HEK293 (cell line): Measurements from ENCODE around the gene TRAPPC2.

ENCODE experiments used
- BCL11B ChIP-seq: fragments of 450-650 bp; formaldehyde crosslinking; IDR thresholded peaks from 2 replicates; pipeline ENCODE4 v1.5.1; 2016; ENCODE audit warnings: low read depth, missing biosample characterization, missing genetic modification characterization
- GLIS1 ChIP-seq: fragments of 450-650 bp; formaldehyde crosslinking; IDR thresholded peaks from 2 replicates; pipeline ENCODE4 v1.5.1; 2016; ENCODE audit warnings: missing biosample characterization, missing genetic modification characterization
- GLIS2 ChIP-seq: fragments of 450-650 bp; formaldehyde crosslinking; IDR thresholded peaks from 2 replicates; pipeline ENCODE4 v1.5.1; 2016; ENCODE audit warnings: missing biosample characterization, missing genetic modification characterization
- INSM2 ChIP-seq: fragments of 450-650 bp; formaldehyde crosslinking; IDR thresholded peaks from 2 replicates; pipeline ENCODE4 v1.5.1; 2016; ENCODE audit warnings: missing biosample characterization, missing genetic modification characterization
- MEIS1 ChIP-seq: sonication (generic); formaldehyde crosslinking; IDR thresholded peaks from 2 replicates; pipeline ENCODE4 v1.8.1; 2022; ENCODE audit warnings: missing genetic modification reagents, mild to moderate bottlenecking, borderline replicate concordance
- MYNN ChIP-seq: fragments of 450-650 bp; formaldehyde crosslinking; IDR thresholded peaks from 2 replicates; pipeline ENCODE4 v1.5.1; 2016; ENCODE audit warnings: missing biosample characterization, missing genetic modification characterization, borderline replicate concordance
- MZF1 ChIP-seq: fragments of 450-650 bp; formaldehyde crosslinking; IDR thresholded peaks from 2 replicates; pipeline ENCODE4 v1.5.1; 2017; ENCODE audit warnings: missing biosample characterization, missing genetic modification characterization, borderline replicate concordance
- PATZ1 ChIP-seq: fragments of 450-650 bp; formaldehyde crosslinking; IDR thresholded peaks from 2 replicates; pipeline ENCODE4 v1.5.1; 2016; ENCODE audit warnings: missing biosample characterization, missing genetic modification characterization
- SP3 ChIP-seq: fragments of 450-650 bp; formaldehyde crosslinking; IDR thresholded peaks from 2 replicates; pipeline ENCODE4 v1.5.1; 2016; ENCODE audit warnings: missing biosample characterization, missing genetic modification characterization
- YY1 ChIP-seq: fragments of 450-650 bp; formaldehyde crosslinking; IDR thresholded peaks from 2 replicates; pipeline ENCODE4 v1.5.1; 2018; ENCODE audit warnings: missing biosample characterization, missing genetic modification characterization
- YY2 ChIP-seq: fragments of 450-650 bp; formaldehyde crosslinking; IDR thresholded peaks from 2 replicates; pipeline ENCODE4 v1.5.1; 2016; ENCODE audit warnings: missing biosample characterization, missing genetic modification characterization
- ZBTB8A ChIP-seq: fragments of 450-650 bp; formaldehyde crosslinking; IDR thresholded peaks from 2 replicates; pipeline ENCODE4 v1.5.1; 2016; ENCODE audit warnings: missing biosample characterization, missing genetic modification characterization
- ZFP41 ChIP-seq: fragments of 450-650 bp; formaldehyde crosslinking; IDR thresholded peaks from 2 replicates; pipeline ENCODE4 v1.5.1; 2016; ENCODE audit warnings: missing biosample characterization, missing genetic modification characterization, borderline replicate concordance
- ZFP69B ChIP-seq: fragments of 450-650 bp; formaldehyde crosslinking; IDR thresholded peaks from 2 replicates; pipeline ENCODE4 v1.5.1; 2016; ENCODE audit warnings: missing biosample characterization, missing genetic modification characterization
- ZNF155 ChIP-seq: fragments of 450-650 bp; formaldehyde crosslinking; IDR thresholded peaks from 2 replicates; pipeline ENCODE4 v1.5.1; 2016; ENCODE audit warnings: missing biosample characterization, missing genetic modification characterization
- ZNF157 ChIP-seq: fragments of 450-650 bp; formaldehyde crosslinking; IDR thresholded peaks from 2 replicates; pipeline ENCODE4 v1.5.1; 2016; ENCODE audit warnings: missing biosample characterization, missing genetic modification characterization
- ZNF169 ChIP-seq: fragments of 450-650 bp; formaldehyde crosslinking; IDR thresholded peaks from 2 replicates; pipeline ENCODE4 v1.5.1; 2016; ENCODE audit warnings: missing biosample characterization, missing genetic modification characterization
- ZNF19 ChIP-seq: fragments of 450-650 bp; formaldehyde crosslinking; IDR thresholded peaks from 2 replicates; pipeline ENCODE4; 2016; ENCODE audit warnings: missing biosample characterization, missing genetic modification characterization, low read depth
- ZNF214 ChIP-seq: fragments of 450-650 bp; formaldehyde crosslinking; IDR thresholded peaks from 2 replicates; pipeline ENCODE4 v1.5.1; 2017; ENCODE audit warnings: missing biosample characterization, mild to moderate bottlenecking, missing genetic modification characterization, borderline replicate concordance
- ZNF335 ChIP-seq: fragments of 450-650 bp; formaldehyde crosslinking; conservative IDR thresholded peaks from 2 replicates; pipeline ENCODE4 v1.5.1; 2016; ENCODE audit warnings: missing biosample characterization, missing genetic modification characterization
- ZNF366 ChIP-seq: fragments of 450-650 bp; formaldehyde crosslinking; conservative IDR thresholded peaks from 2 replicates; pipeline ENCODE4 v1.5.1; 2016; ENCODE audit warnings: missing biosample characterization, missing genetic modification characterization
- ZNF596 ChIP-seq: fragments of 450-650 bp; IDR thresholded peaks from 2 replicates; pipeline ENCODE4 v1.5.0; 2018; ENCODE audit warnings: missing biosample characterization, mild to moderate bottlenecking, missing genetic modification characterization, moderate library complexity
- ZNF610 ChIP-seq: fragments of 450-650 bp; formaldehyde crosslinking; IDR thresholded peaks from 2 replicates; pipeline ENCODE4 v1.5.1; 2016; ENCODE audit warnings: missing biosample characterization, missing genetic modification characterization, borderline replicate concordance
- ZNF692 ChIP-seq: fragments of 450-650 bp; formaldehyde crosslinking; IDR thresholded peaks from 2 replicates; pipeline ENCODE4 v1.5.1; 2016; ENCODE audit warnings: missing biosample characterization, missing genetic modification characterization
- ZNF776 ChIP-seq: fragments of 450-650 bp; formaldehyde crosslinking; IDR thresholded peaks from 2 replicates; pipeline ENCODE4 v1.5.0; 2017; ENCODE audit warnings: missing biosample characterization, missing genetic modification characterization, borderline replicate concordance
- ZNF843 ChIP-seq: fragments of 450-650 bp; formaldehyde crosslinking; IDR thresholded peaks from 2 replicates; pipeline ENCODE4 v1.5.1; 2016; ENCODE audit warnings: missing biosample characterization, missing genetic modification characterization
- ZSCAN16 ChIP-seq: fragments of 450-650 bp; formaldehyde crosslinking; IDR thresholded peaks from 2 replicates; pipeline ENCODE4 v1.5.1; 2016; ENCODE audit warnings: missing biosample characterization, missing genetic modification characterization
- ZSCAN18 ChIP-seq: fragments of 450-650 bp; formaldehyde crosslinking; IDR thresholded peaks from 2 replicates; pipeline ENCODE4 v1.5.1; 2016; ENCODE audit warnings: missing biosample characterization, missing genetic modification characterization
- ZXDB ChIP-seq: fragments of 450-650 bp; formaldehyde crosslinking; IDR thresholded peaks from 2 replicates; pipeline ENCODE4 v1.5.1; 2016; ENCODE audit warnings: missing biosample characterization, missing genetic modification characterization
- TF ChIP-seq, protein P1 (sequence below): fragments of 450-650 bp; formaldehyde crosslinking; IDR thresholded peaks from 2 replicates; pipeline ENCODE4 v1.5.1; 2016; ENCODE audit warnings: missing biosample characterization, missing genetic modification characterization
- TF ChIP-seq, protein P2 (sequence below): fragments of 450-650 bp; formaldehyde crosslinking; IDR thresholded peaks from 2 replicates; pipeline ENCODE4 v1.5.1; 2017; ENCODE audit warnings: missing biosample characterization, missing genetic modification characterization

The TRAPPC2 gene

DNA sequence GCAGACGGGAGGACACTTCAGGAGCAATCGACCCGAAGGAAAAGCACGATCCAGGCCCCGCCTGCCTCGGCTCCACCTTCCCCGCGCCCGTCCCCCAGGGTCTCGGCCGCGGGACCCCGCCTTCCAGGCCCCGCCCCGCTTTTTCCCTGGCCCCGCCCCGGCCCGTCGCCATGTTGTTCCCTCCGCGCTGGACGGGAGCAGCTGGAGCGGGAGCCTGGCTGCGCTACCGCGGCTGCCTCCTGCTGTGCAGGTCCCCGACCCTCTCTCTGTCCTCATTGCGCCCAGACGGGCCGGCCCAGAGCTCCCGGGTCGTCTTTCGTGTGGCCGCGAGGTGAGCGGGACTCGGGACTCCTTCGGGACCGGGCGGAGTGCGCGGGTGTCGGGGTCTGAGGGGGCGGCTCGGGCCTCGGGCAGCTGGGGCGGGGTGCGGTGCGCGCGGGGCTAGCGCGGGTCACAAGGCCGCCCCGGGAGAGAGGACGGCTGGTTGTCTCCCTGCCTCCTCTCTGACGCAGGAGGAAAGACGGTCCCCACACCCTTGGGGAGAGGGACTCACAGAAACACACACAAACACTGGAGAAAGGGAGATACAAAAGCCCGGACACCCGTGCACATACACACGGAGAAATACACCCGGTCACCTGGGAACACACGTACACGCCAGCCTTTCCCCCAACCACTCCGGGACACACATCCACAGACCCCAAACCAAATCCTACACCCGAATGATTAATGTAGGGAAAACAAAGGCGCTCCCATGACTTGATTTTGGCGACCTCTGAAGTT is 45.3 kb downstream of the TRAPPC2 start, which contains the start of gene RAB9A (continued):
- TF ChIP-seq YY2 (no peak), ZFP69B (no peak), ZNF843 (tag by site-specific recombination) (peak; percentile 37; the same call in 1 of the 2 replicates), BCL11B (peak; percentile 64; the same call in 1 of the 2 replicates), PATZ1 (tag by site-specific recombination) (peak; percentile 63), ZNF335 (tag by site-specific recombination) (no peak; the same call in none of the 2 replicates), MYNN (tag by site-specific recombination) (0 out of 2 replicates have a peak, but pooled peaks have one; percentile 17), YY1 (tag by site-specific recombination) (peak; percentile 71), ZNF692 (peak; percentile 59; the same call in 1 of the 2 replicates), SP3 (tag by site-specific recombination) (peak; percentile 91), ZNF19 (tag by site-specific recombination) (no peak), GLIS1 (tag by site-specific recombination) (peak; percentile 80), ZNF155 (tag by site-specific recombination) (no peak), ZSCAN16 (tag by site-specific recombination) (no peak), GLIS2 (tag by site-specific recombination) (peak; percentile 53; the same call in 1 of the 2 replicates), ZFP41 (tag by site-specific recombination) (no peak), INSM2 (tag by site-specific recombination) (0 out of 2 replicates have a peak, but pooled peaks have one; percentile 32), ZNF214 (tag by site-specific recombination) (no peak), MEIS1 (CRISPR knock-in tag) (no peak), ZNF610 (tag by site-specific recombination) (no peak), ZSCAN18 (tag by site-specific recombination) (no peak), ZNF169 (tag by site-specific recombination) (no peak), ZNF776 (tag by site-specific recombination) (no peak), ZNF366 (0 out of 2 replicates have a peak, but pooled peaks have one; percentile 2), ZXDB (tag by site-specific recombination) (peak; percentile 70; the same call in 1 of the 2 replicates), ZNF596 (peak; percentile 45; the same call in 1 of the 2 replicates), ZNF157 (tag by site-specific recombination) (no peak), ZBTB8A (0 out of 2 replicates have a peak, but pooled peaks have one; percentile 33), MZF1 (tag by site-specific recombination) (no peak)
- TF ChIP-seq, protein P1, sequence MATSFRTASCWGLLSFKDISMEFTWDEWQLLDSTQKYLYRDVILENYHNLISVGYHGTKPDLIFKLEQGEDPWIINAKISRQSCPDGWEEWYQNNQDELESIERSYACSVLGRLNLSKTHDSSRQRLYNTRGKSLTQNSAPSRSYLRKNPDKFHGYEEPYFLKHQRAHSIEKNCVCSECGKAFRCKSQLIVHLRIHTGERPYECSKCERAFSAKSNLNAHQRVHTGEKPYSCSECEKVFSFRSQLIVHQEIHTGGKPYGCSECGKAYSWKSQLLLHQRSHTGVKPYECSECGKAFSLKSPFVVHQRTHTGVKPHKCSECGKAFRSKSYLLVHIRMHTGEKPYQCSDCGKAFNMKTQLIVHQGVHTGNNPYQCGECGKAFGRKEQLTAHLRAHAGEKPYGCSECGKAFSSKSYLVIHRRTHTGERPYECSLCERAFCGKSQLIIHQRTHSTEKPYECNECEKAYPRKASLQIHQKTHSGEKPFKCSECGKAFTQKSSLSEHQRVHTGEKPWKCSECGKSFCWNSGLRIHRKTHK (tag by site-specific recombination): no peak
- TF ChIP-seq, protein P2, sequence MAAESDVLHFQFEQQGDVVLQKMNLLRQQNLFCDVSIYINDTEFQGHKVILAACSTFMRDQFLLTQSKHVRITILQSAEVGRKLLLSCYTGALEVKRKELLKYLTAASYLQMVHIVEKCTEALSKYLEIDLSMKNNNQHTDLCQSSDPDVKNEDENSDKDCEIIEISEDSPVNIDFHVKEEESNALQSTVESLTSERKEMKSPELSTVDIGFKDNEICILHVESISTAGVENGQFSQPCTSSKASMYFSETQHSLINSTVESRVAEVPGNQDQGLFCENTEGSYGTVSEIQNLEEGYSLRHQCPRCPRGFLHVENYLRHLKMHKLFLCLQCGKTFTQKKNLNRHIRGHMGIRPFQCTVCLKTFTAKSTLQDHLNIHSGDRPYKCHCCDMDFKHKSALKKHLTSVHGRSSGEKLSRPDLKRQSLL (tag by site-specific recombination): no peak
